ENCODE results near the gene DUSP22.

DNA sequence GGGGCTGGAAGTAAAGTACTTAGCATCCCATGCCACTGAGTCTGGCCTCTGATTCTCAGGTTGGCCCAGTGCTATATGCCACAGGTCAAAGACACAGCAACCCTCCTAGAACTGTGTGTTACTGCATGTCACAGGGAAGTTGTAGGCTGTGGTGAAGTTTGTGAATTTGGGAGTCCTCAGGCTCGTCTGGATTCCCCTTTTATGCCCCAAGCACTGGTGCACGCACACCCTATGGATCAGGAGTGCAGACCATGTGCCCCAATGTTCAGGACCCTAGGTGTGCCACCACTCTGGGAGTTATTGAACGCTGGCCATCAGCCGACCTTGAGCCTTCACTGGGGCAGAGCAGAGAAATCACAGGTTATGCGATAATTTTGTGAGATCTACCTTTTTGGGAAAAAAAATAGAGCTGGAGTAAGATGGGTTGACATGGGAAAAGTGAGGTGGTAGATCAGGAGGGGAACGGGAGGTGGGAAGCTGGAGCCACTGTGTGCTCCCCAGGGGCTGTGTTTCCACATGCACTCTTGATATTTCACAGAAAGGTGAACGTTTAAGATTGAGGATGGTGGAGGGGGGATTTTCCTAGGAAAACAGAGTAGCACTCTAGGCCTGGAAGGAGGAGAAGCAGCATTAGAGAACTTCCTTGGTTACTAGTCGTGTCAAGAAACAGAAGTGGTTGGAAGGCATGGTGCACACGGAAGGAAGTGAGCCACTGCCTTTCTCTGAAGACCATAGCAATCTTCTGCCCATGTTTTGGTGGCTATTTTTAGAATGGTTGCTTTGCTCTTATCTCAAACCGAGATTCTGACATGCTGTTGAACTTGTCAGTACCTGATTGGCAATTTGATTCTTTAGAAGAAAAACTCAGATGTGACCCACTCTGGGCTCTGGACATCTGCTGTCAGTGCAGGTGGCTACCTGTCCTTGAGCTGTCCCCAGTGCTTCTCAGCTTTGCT lies 44.1 kb downstream of the DUSP22 start:
- TF ChIP-seq POLR2A (IDR thresholded peaks at IDR 0.05) (no peak), CTCF (IDR thresholded peaks at IDR 0.05) (no peak), EP300 (IDR thresholded peaks at IDR 0.05) (peak in 1 of 2 donors; percentile 45)

Measured in tibial nerve (tissue), 4 donors.